ENCODE measurements around the gene ACSF2. TPM values are rescaled to one million over a fixed set of nuclear protein-coding genes. Genes with fewer than 3 reads are reported as not detected.

ACSF2 gene
- total and polyA plus RNA-seq, 2 of the 13 experiments (the other 11 are each of a cell fraction or from before 2014, with no cell fraction given), result 87.3 to 109 TPM

DNA sequence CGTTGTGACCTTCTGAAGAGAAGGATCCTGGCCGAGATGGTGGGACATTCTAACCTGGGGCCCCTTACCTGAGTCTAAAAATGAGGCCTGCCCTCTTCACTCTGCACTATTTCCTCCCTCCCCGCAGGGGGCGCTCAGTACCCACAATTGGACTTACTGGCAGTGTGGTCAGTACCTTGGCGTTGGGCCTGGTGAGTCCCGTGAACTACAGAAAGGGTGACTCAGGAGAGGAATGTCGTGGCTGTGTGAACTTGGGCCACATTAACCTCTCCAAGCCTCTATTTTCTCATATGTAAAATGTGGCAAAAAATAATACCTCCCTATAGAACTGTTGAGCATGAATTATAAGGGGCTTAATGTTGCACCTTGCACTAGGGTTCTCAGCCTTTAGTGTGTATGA is 56.5 kb downstream of the ACSF2 start (continued):
- TF ChIP-seq, protein P1, sequence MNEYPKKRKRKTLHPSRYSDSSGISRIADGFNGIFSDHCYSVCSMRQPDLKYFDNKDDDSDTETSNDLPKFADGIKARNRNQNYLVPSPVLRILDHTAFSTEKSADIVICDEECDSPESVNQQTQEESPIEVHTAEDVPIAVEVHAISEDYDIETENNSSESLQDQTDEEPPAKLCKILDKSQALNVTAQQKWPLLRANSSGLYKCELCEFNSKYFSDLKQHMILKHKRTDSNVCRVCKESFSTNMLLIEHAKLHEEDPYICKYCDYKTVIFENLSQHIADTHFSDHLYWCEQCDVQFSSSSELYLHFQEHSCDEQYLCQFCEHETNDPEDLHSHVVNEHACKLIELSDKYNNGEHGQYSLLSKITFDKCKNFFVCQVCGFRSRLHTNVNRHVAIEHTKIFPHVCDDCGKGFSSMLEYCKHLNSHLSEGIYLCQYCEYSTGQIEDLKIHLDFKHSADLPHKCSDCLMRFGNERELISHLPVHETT (CRISPR knock-in tag; conservative IDR thresholded peaks at IDR 0.05), result no peak
- no peak for TF ChIP-seq ZNF460 (CRISPR knock-in tag; IDR thresholded peaks at IDR 0.05; ENCODE audit: borderline replicate concordance)
- TF ChIP-seq, protein P2, sequence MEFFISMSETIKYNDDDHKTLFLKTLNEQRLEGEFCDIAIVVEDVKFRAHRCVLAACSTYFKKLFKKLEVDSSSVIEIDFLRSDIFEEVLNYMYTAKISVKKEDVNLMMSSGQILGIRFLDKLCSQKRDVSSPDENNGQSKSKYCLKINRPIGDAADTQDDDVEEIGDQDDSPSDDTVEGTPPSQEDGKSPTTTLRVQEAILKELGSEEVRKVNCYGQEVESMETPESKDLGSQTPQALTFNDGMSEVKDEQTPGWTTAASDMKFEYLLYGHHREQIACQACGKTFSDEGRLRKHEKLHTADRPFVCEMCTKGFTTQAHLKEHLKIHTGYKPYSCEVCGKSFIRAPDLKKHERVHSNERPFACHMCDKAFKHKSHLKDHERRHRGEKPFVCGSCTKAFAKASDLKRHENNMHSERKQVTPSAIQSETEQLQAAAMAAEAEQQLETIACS (CRISPR knock-in tag; IDR thresholded peaks at IDR 0.05), result no peak
- TF ChIP-seq ZNF546 (CRISPR knock-in tag; conservative IDR thresholded peaks at IDR 0.05), result no peak
- TF ChIP-seq ZNF713 (CRISPR knock-in tag; IDR thresholded peaks at IDR 0.05), result no peak
- TF ChIP-seq RBM22 (optimal IDR thresholded peaks at IDR 0.05; ENCODE audit: low read length), result no peak
- no peak for TF ChIP-seq FOXP1 (IDR thresholded peaks at IDR 0.05)
- TF ChIP-seq FOXP1 (CRISPR knock-in tag; IDR thresholded peaks at IDR 0.05), result no peak
- TF ChIP-seq, protein P3, sequence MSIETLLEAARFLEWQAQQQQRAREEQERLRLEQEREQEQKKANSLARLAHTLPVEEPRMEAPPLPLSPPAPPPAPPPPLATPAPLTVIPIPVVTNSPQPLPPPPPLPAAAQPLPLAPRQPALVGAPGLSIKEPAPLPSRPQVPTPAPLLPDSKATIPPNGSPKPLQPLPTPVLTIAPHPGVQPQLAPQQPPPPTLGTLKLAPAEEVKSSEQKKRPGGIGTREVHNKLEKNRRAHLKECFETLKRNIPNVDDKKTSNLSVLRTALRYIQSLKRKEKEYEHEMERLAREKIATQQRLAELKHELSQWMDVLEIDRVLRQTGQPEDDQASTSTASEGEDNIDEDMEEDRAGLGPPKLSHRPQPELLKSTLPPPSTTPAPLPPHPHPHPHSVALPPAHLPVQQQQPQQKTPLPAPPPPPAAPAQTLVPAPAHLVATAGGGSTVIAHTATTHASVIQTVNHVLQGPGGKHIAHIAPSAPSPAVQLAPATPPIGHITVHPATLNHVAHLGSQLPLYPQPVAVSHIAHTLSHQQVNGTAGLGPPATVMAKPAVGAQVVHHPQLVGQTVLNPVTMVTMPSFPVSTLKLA (IDR thresholded peaks at IDR 0.05), result no peak
- TF ChIP-seq PRMT3 (CRISPR knock-in tag; IDR thresholded peaks at IDR 0.05; ENCODE audit: borderline replicate concordance, low read depth), result no peak
- TF ChIP-seq ZNF24 (IDR thresholded peaks at IDR 0.05), result no peak
- no peak for TF ChIP-seq ZNF572 (CRISPR knock-in tag; IDR thresholded peaks at IDR 0.05)
- TF ChIP-seq ZNF552 (CRISPR knock-in tag; IDR thresholded peaks at IDR 0.05; ENCODE audit: borderline replicate concordance), result no peak
- TF ChIP-seq NFYC (CRISPR knock-in tag; IDR thresholded peaks at IDR 0.05), result peak; percentile 18; the same call in 1 of the 2 replicates
- no peak for TF ChIP-seq ZNF530 (CRISPR knock-in tag; IDR thresholded peaks at IDR 0.05; ENCODE audit: low read depth)
- no peak for TF ChIP-seq TCF12 (IDR thresholded peaks at IDR 0.05)
- TF ChIP-seq TCF12 (CRISPR knock-in tag; IDR thresholded peaks at IDR 0.05), result peak; percentile 60; the same call in 1 of the 2 replicates
- TF ChIP-seq U2AF1 (optimal IDR thresholded peaks at IDR 0.05; ENCODE audit: low read depth, low read length), result no peak
- TF ChIP-seq RARG (CRISPR knock-in tag; IDR thresholded peaks at IDR 0.05; ENCODE audit: low read depth), result no peak
- TF ChIP-seq HDAC1 (CRISPR knock-in tag; IDR thresholded peaks at IDR 0.05), result no peak
- TF ChIP-seq SPEN (CRISPR knock-in tag; IDR thresholded peaks at IDR 0.05; ENCODE audit: low read depth), result peak; percentile 26; the same call in 1 of the 2 replicates
- TF ChIP-seq ATRX (CRISPR knock-in tag; IDR thresholded peaks at IDR 0.05; ENCODE audit: borderline replicate concordance), result no peak
- peak; percentile 72 for TF ChIP-seq SIN3B (IDR thresholded peaks at IDR 0.05; ENCODE audit: low read length)
- TF ChIP-seq ZNF652 (CRISPR knock-in tag; IDR thresholded peaks at IDR 0.05; ENCODE audit: borderline replicate concordance, low read depth), result no peak; the same call in 1 of the 2 replicates
- TF ChIP-seq, protein P4, sequence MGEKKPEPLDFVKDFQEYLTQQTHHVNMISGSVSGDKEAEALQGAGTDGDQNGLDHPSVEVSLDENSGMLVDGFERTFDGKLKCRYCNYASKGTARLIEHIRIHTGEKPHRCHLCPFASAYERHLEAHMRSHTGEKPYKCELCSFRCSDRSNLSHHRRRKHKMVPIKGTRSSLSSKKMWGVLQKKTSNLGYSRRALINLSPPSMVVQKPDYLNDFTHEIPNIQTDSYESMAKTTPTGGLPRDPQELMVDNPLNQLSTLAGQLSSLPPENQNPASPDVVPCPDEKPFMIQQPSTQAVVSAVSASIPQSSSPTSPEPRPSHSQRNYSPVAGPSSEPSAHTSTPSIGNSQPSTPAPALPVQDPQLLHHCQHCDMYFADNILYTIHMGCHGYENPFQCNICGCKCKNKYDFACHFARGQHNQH (CRISPR knock-in tag; IDR thresholded peaks at IDR 0.05), result peak; percentile 66
- no peak for TF ChIP-seq ZNF678 (CRISPR knock-in tag; IDR thresholded peaks at IDR 0.05)
- TF ChIP-seq ZNF792 (CRISPR knock-in tag; IDR thresholded peaks at IDR 0.05), result no peak
- no peak for TF ChIP-seq TARDBP (CRISPR knock-in tag; IDR thresholded peaks at IDR 0.05)
- TF ChIP-seq PITX1 (CRISPR knock-in tag; IDR thresholded peaks at IDR 0.05), result peak; percentile 27; the same call in 1 of the 2 replicates
- peak; percentile 94 for TF ChIP-seq ZFX (CRISPR knock-in tag; IDR thresholded peaks at IDR 0.05; ENCODE audit: low read depth)
- no peak for TF ChIP-seq KLF13 (CRISPR knock-in tag; IDR thresholded peaks at IDR 0.05)

Data from HepG2 (cell line).